Fibroblast of gingiva (primary cell): ENCODE results near the gene SULT4A1.
A peak's percentile ranks its signal among the peaks of the same experiment; 100 is the strongest.

ENCODE experiments used
- DNase-seq: peaks from one replicate; pipeline ENCODE4 v3.0.0-alpha.2; 2011; ENCODE audit warnings: low read depth

Gene SULT4A1

GRCh38 chr22:43844560-43845545 lies 17.5 kb downstream of the SULT4A1 start:
- no peak for DNase-seq

- no peak for DNase-seq
Measured at GRCh38 chr22:43843783-43844530, 18.4 kb downstream of the SULT4A1 start.

- DNase-seq, result no peak
Measured at GRCh38 chr22:43841742-43842141, 20.6 kb downstream of the SULT4A1 start.

- DNase-seq, result no peak
Measured at GRCh38 chr22:43840851-43841250, 21.5 kb downstream of the SULT4A1 start.

- DNase-seq, result no peak
Measured at GRCh38 chr22:43840431-43840830, 21.9 kb downstream of the SULT4A1 start.

- no peak for DNase-seq
Measured at GRCh38 chr22:43839781-43840180, 22.5 kb downstream of the SULT4A1 start.

GRCh38 chr22:43838571-43839307 lies 23.6 kb downstream of the SULT4A1 start:
- DNase-seq, result no peak

- no peak for DNase-seq
Measured at GRCh38 chr22:43838161-43838560, 24.2 kb downstream of the SULT4A1 start.

- no peak for DNase-seq
Measured at GRCh38 chr22:43837666-43838065, 24.6 kb downstream of the SULT4A1 start.

- DNase-seq, result no peak
Measured at GRCh38 chr22:43835736-43836135, 26.6 kb downstream of the SULT4A1 start.

GRCh38 chr22:43835166-43835565 lies 27.1 kb downstream of the SULT4A1 start:
- DNase-seq, result no peak

GRCh38 chr22:43833286-43834240 lies 28.8 kb downstream of the SULT4A1 start:
- no peak for DNase-seq

GRCh38 chr22:43832393-43833265 lies 29.7 kb downstream of the SULT4A1 start:
- no peak for DNase-seq

GRCh38 chr22:43831561-43832392 lies 30.5 kb downstream of the SULT4A1 start:
- no peak for DNase-seq

GRCh38 chr22:43830931-43831560 lies 31.3 kb downstream of the SULT4A1 start:
- DNase-seq, result no peak

- peak; percentile 92 for DNase-seq
Measured at GRCh38 chr22:43829904-43830851, 32.1 kb downstream of the SULT4A1 start.

- peak; percentile 83 for DNase-seq
Measured at GRCh38 chr22:43828998-43829782, 33.1 kb downstream of the SULT4A1 start.
